ACHN (cell line): ENCODE results near the gene C15orf40.

Experiments used
- DNase-seq: peaks from one replicate; pipeline ENCODE4 v3.0.0-alpha.2; 2015
- in situ Hi-C: cut with HindIII; loops from 2 replicates; pipeline ENCODE4 v1.10.0; 2017; ENCODE audit warnings: low sequenced_read_pairs, low pct_ligation_motif_present, low pct_unique_long_range_greater_than_20kb

The C15orf40 gene

GRCh38 chr15:82999905-83000671, 11.4 kb downstream of the C15orf40 start:
- DNase-seq = peak; percentile 63
- in situ Hi-C loops = no loop called here

- in situ Hi-C loops = no loop called here
- DNase-seq = no peak
Observed at GRCh38 chr15:82999426-82999825, 12.0 kb downstream of the C15orf40 start.

- in situ Hi-C loops = no loop called here
- DNase-seq = no peak
Observed at GRCh38 chr15:82995938-82996337, 15.5 kb downstream of the C15orf40 start.

- no peak for DNase-seq
- in situ Hi-C loops = no loop called here
Observed at GRCh38 chr15:82995076-82995475, 16.4 kb downstream of the C15orf40 start.

- no peak for DNase-seq
- in situ Hi-C loops = no loop called here
Observed at GRCh38 chr15:82993144-82993543, 18.3 kb downstream of the C15orf40 start.

GRCh38 chr15:82992436-82992998, 18.9 kb downstream of the C15orf40 start:
- in situ Hi-C loops = no loop called here
- DNase-seq = no peak

- DNase-seq = no peak
- in situ Hi-C loops = loop anchor here (10.0 kb wide), 1 partner anchor 142 kb away; no protein-coding TSS in a partner anchor
Observed at GRCh38 chr15:82986442-82986780, 25.0 kb downstream of the C15orf40 start.

- peak; percentile 96 for DNase-seq
- in situ Hi-C loops = loop anchor here (10.0 kb wide), 1 partner anchor 141 kb away; no protein-coding TSS in a partner anchor
Observed at GRCh38 chr15:82985688-82986441, 25.6 kb downstream of the C15orf40 start, which contains the start of gene RAMAC. Gene RAMAC (plus strand): TSS chr15:82986210. CDS start chr15:82989019, 2,809 bp downstream.

GRCh38 chr15:82980981-82981380, 30.5 kb downstream of the C15orf40 start:
- in situ Hi-C loops = loop anchor here (10.0 kb wide), 1 partner anchor 136 kb away; no protein-coding TSS in a partner anchor
- DNase-seq = no peak

GRCh38 chr15:82979726-82980125, 31.7 kb downstream of the C15orf40 start:
- in situ Hi-C loops = loop anchor here (10.0 kb wide), 1 partner anchor 135 kb away; no protein-coding TSS in a partner anchor

GRCh38 chr15:82978438-82978837, 33.0 kb downstream of the C15orf40 start:
- in situ Hi-C loops = no loop called here
- DNase-seq = no peak

More at GRCh38 chr15:82979726-82980125, 31.7 kb downstream of the C15orf40 start:
- peak; percentile 1 for DNase-seq

GRCh38 chr15:82977076-82977475, 34.4 kb downstream of the C15orf40 start:
- in situ Hi-C loops = no loop called here
- DNase-seq = no peak

GRCh38 chr15:82972990-82973389, 38.4 kb downstream of the C15orf40 start:
- DNase-seq = no peak
- in situ Hi-C loops = no loop called here

GRCh38 chr15:82971218-82971984, 40.0 kb downstream of the C15orf40 start:
- in situ Hi-C loops = no loop called here
- DNase-seq = no peak

- in situ Hi-C loops = no loop called here
- no peak for DNase-seq
Observed at GRCh38 chr15:82970696-82971095, 40.7 kb downstream of the C15orf40 start.

GRCh38 chr15:82970078-82970686, 41.3 kb downstream of the C15orf40 start:
- no peak for DNase-seq
- in situ Hi-C loops = no loop called here

GRCh38 chr15:82969353-82969752, 42.1 kb downstream of the C15orf40 start:
- no peak for DNase-seq
- in situ Hi-C loops = no loop called here

- in situ Hi-C loops = no loop called here
- DNase-seq = no peak
Observed at GRCh38 chr15:82968066-82968465, 43.4 kb downstream of the C15orf40 start.
